ENCODE data around the gene SPRING1.

GRCh38 chr12:116712458-116713303 lies 25.2 kb downstream of the SPRING1 start:
- TF ChIP-seq CTCF (IDR thresholded peaks at IDR 0.05; ENCODE audit: low read depth, low read length) (no peak), EZH2phosphoT487 (IDR thresholded peaks at IDR 0.05; ENCODE audit: low read depth) (no peak)
